CD8-positive, alpha-beta memory T cell (primary cell): ENCODE results near the gene COG3. TPM values are rescaled to one million over a fixed set of nuclear protein-coding genes. Genes with fewer than 3 reads are reported as not detected.

Experiments used
- CTCF ChIA-PET: fragments of 350-600 bp; sonication (Branson Sonifier 250); formaldehyde crosslinking; loops from one replicate; lab custom pipeline; 2021; ENCODE audit warnings: antibody characterized with exemption; lab: Charles Lee
- POLR2A ChIA-PET: fragments of 350-600 bp; sonication (Branson Sonifier 250); formaldehyde crosslinking; loops from one replicate; lab custom pipeline; 2021; ENCODE audit warnings: antibody characterized with exemption; lab: Charles Lee
- DNase-seq, 5 donors: peaks; one replicate each; pipeline versions ENCODE4 v3.0.0 to v3.0.0-alpha.2; 2020 to 2022; ENCODE audit warnings: mixed read lengths in 1 of 5
- H3K27ac ChIP-seq: one replicate; pipeline ENCODE4 v1.7.0; 2013; ENCODE audit warnings: low read depth, mild to moderate bottlenecking, low read length, moderate library complexity
- H3K27me3 ChIP-seq: 2 replicates; pipeline ENCODE4 v1.7.0; 2013; ENCODE audit warnings: low read length, mild to moderate bottlenecking; ENCODE audit not compliant: insufficient read depth, poor library complexity, severe bottlenecking
- H3K36me3 ChIP-seq: 2 replicates; pipeline ENCODE4 v1.7.0; 2013; ENCODE audit warnings: mild to moderate bottlenecking, low read length, moderate library complexity; ENCODE audit not compliant: insufficient read depth
- H3K4me1 ChIP-seq: 2 replicates; pipeline ENCODE4 v1.7.0; 2013; ENCODE audit warnings: mild to moderate bottlenecking, low read length, moderate library complexity; ENCODE audit not compliant: insufficient read depth
- H3K4me3 ChIP-seq: 2 replicates; pipeline ENCODE4 v1.7.0; 2013; ENCODE audit warnings: mild to moderate bottlenecking, low read length
- H3K9me3 ChIP-seq: 2 replicates; pipeline ENCODE4 v1.7.0; 2013; ENCODE audit warnings: mild to moderate bottlenecking, low read length
- H3K27ac Mint-ChIP-seq, 8 donors: one replicate each; pipeline ENCODE4 v1.8.0; 2020 to 2021; ENCODE audit warnings: mixed read lengths in 8 of 8, mild to moderate bottlenecking in 6 of 8, inconsistent platforms in 3 of 8, moderate library complexity in 3 of 8
- H3K27me3 Mint-ChIP-seq, 2 donors: one replicate each; pipeline ENCODE4 v1.8.0; 2020 to 2021; ENCODE audit warnings: mixed read lengths in 2 of 2, mild to moderate bottlenecking in 1 of 2, moderate library complexity in 1 of 2
- H3K36me3 Mint-ChIP-seq, 3 donors: one replicate each; pipeline ENCODE4 v1.8.0; 2020 to 2021; ENCODE audit warnings: mixed read lengths in 3 of 3, inconsistent platforms in 1 of 3, mild to moderate bottlenecking in 1 of 3
- H3K4me1 Mint-ChIP-seq, 3 donors: one replicate each; pipeline ENCODE4 v1.8.0; 2020 to 2021; ENCODE audit warnings: mixed read lengths in 3 of 3, inconsistent platforms in 1 of 3, mild to moderate bottlenecking in 1 of 3
- H3K4me3 Mint-ChIP-seq, 7 donors: one replicate each; pipeline ENCODE4 v1.8.0; 2020 to 2021; ENCODE audit warnings: mixed read lengths in 7 of 7, mild to moderate bottlenecking in 6 of 7, moderate library complexity in 4 of 7, inconsistent platforms in 2 of 7
- H3K9me3 Mint-ChIP-seq, 5 donors: one replicate each; pipeline ENCODE4 v1.8.0; 2020 to 2022; ENCODE audit warnings: mixed read lengths in 5 of 5, mild to moderate bottlenecking in 3 of 5, moderate library complexity in 2 of 5, inconsistent platforms in 1 of 5
- polyA plus RNA-seq: library from polyadenylated mRNA; unstranded; fragments of 300-500 nt; fragmentation: Illumina TruSeq; gene quantifications from one replicate; pipeline ENCODE4 v1.2.3, GENCODE V29; 2021
- total RNA-seq, 2 experiments: library from RNA; stranded (reverse); gene quantifications; one replicate each; pipeline ENCODE4 v1.2.3, GENCODE V29; 2021

Gene COG3
- total and polyA plus RNA-seq, 3 experiments from 2014 or later = 19.3 to 31.7 (median 20.2) TPM

DNA sequence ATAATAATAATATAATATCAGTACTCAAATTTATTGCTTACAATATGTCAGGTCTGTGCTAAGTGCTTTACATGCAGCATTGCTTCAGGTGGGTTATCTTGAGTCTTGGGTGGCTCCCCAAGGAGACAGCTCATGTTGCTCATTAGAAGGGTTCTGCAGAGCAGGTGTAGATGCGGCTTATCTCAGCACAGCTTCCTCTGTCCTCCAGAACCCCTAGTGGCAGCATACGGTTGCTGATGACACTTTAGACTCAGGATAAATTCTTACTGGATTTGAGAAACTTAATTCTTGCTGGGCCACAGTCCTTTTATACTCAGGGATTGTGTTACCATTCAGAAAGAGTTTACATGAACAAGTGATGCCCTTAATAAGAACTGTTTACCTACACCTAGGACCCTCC, 8.9 kb downstream of the COG3 start:
- H3K4me3 Mint-ChIP-seq = no peak overlapping the region
- Histone ChIP-seq H3K4me3 (no peak overlapping the region), H3K27me3 (no peaks in the 10 kb centered on the region), H3K27ac (no peak overlapping the region), H3K9me3 (no peaks in the 10 kb centered on the region), H3K36me3 (peaks cover 4% of the 10 kb centered on the region), H3K4me1 (peaks cover 17% of the 10 kb centered on the region)
- peak in 1 of 5 donors; percentile 25 for DNase-seq
- ChIA-PET POLR2A (no interaction called here), CTCF (interaction anchor here (0.9 to 1.4 kb wide), 3 partner anchors 9 to 79 kb away, joined by 3 to 5 read pairs (median 3); partner anchors contain the start of gene COG3)
- peaks cover 0 to 34% (median 6%) of the 10 kb centered on the region in 3 donors for H3K36me3 Mint-ChIP-seq
- peak overlapping the region in 4 of 8 donors; percentile 36 to 66 (median 53) for H3K27ac Mint-ChIP-seq
- H3K9me3 Mint-ChIP-seq = no peaks in the 10 kb centered on the region
- no peaks in the 10 kb centered on the region for H3K27me3 Mint-ChIP-seq
- peaks cover 50 to 73% (median 66%) of the 10 kb centered on the region in 3 donors for H3K4me1 Mint-ChIP-seq

- Mint-ChIP-seq H3K27me3 (no peaks in the 10 kb centered on the region), H3K4me3 (peak overlapping the region in 3 of 7 donors; percentile 6 to 59 (median 28)), H3K9me3 (no peaks in the 10 kb centered on the region), H3K27ac (peak overlapping the region in 4 of 8 donors; percentile 12 to 81 (median 51)), H3K36me3 (peaks cover 0 to 44% (median 6%) of the 10 kb centered on the region in 3 donors), H3K4me1 (peaks cover 42 to 70% (median 59%) of the 10 kb centered on the region in 3 donors)
- ChIA-PET CTCF (interaction anchor here (0.9 kb wide), 1 partner anchor 36 kb away, joined by 3 read pairs; no protein-coding TSS in a partner anchor), POLR2A (no interaction called here)
- peaks cover 14% of the 10 kb centered on the region for H3K4me1 ChIP-seq
- no peak for DNase-seq
- no peak overlapping the region for H3K27ac ChIP-seq
- H3K4me3 ChIP-seq = no peak overlapping the region
- H3K27me3 ChIP-seq = no peaks in the 10 kb centered on the region
- H3K36me3 ChIP-seq = peaks cover 8% of the 10 kb centered on the region
- H3K9me3 ChIP-seq = no peaks in the 10 kb centered on the region
These were observed 10.1 kb downstream of the COG3 start for GRCh38 chr13:45474584-45475454.

- H3K9me3 ChIP-seq = no peaks in the 10 kb centered on the region
- H3K4me3 ChIP-seq = no peak overlapping the region
- DNase-seq = no peak
- Mint-ChIP-seq H3K9me3 (no peaks in the 10 kb centered on the region), H3K27ac (peak overlapping the region in 3 of 8 donors; percentile 42 to 66 (median 46)), H3K27me3 (no peaks in the 10 kb centered on the region), H3K4me3 (no peak overlapping the region), H3K36me3 (peaks cover 0 to 72% (median 8%) of the 10 kb centered on the region in 3 donors), H3K4me1 (peaks cover 13 to 38% (median 25%) of the 10 kb centered on the region in 3 donors)
- ChIA-PET POLR2A (no interaction called here), CTCF (no interaction called here)
- H3K36me3 ChIP-seq = peaks cover 31% of the 10 kb centered on the region
- H3K27ac ChIP-seq = no peak overlapping the region
- peaks cover 3% of the 10 kb centered on the region for H3K4me1 ChIP-seq
- H3K27me3 ChIP-seq = no peaks in the 10 kb centered on the region
These were observed 14.9 kb downstream of the COG3 start for GRCh38 chr13:45479661-45480060.

GRCh38 chr13:45481688-45482087, 16.9 kb downstream of the COG3 start:
- Mint-ChIP-seq H3K36me3 (peaks cover 0 to 66% (median 13%) of the 10 kb centered on the region in 3 donors), H3K27me3 (no peaks in the 10 kb centered on the region), H3K9me3 (no peaks in the 10 kb centered on the region), H3K4me3 (no peak overlapping the region), H3K27ac (no peak overlapping the region), H3K4me1 (peaks cover 10 to 19% (median 18%) of the 10 kb centered on the region in 3 donors)
- Histone ChIP-seq H3K27ac (no peak overlapping the region), H3K36me3 (peaks cover 37% of the 10 kb centered on the region), H3K4me3 (no peak overlapping the region), H3K9me3 (no peaks in the 10 kb centered on the region), H3K27me3 (no peaks in the 10 kb centered on the region), H3K4me1 (no peaks in the 10 kb centered on the region)
- ChIA-PET POLR2A (no interaction called here), CTCF (interaction anchor here (1.5 kb wide), 1 partner anchor 29 kb away, joined by 4 read pairs; no protein-coding TSS in a partner anchor)
- no peak for DNase-seq

- Mint-ChIP-seq H3K4me3 (no peak overlapping the region), H3K27me3 (no peaks in the 10 kb centered on the region), H3K9me3 (no peaks in the 10 kb centered on the region), H3K36me3 (peaks cover 0 to 69% (median 20%) of the 10 kb centered on the region in 3 donors), H3K27ac (peak overlapping the region in 1 of 8 donors; percentile 36), H3K4me1 (peaks cover 10 to 24% (median 19%) of the 10 kb centered on the region in 3 donors)
- H3K4me3 ChIP-seq = no peak overlapping the region
- H3K9me3 ChIP-seq = no peaks in the 10 kb centered on the region
- no peak overlapping the region for H3K27ac ChIP-seq
- no peaks in the 10 kb centered on the region for H3K27me3 ChIP-seq
- no peaks in the 10 kb centered on the region for H3K4me1 ChIP-seq
- ChIA-PET CTCF (interaction anchor here (1.5 kb wide), 2 partner anchors 18 to 28 kb away, joined by 4 read pairs; partner anchors contain the start of gene COG3), POLR2A (no interaction called here)
- peaks cover 42% of the 10 kb centered on the region for H3K36me3 ChIP-seq
- DNase-seq = no peak
These were observed 17.9 kb downstream of the COG3 start for GRCh38 chr13:45482571-45483173.

GRCh38 chr13:45487604-45488003, 22.9 kb downstream of the COG3 start:
- Mint-ChIP-seq H3K9me3 (no peaks in the 10 kb centered on the region), H3K27me3 (no peaks in the 10 kb centered on the region), H3K4me1 (peaks cover 0 to 10% (median 4%) of the 10 kb centered on the region in 3 donors), H3K36me3 (peaks cover 0 to 62% (median 25%) of the 10 kb centered on the region in 3 donors), H3K4me3 (no peak overlapping the region), H3K27ac (peak overlapping the region in 4 of 8 donors; percentile 7 to 90 (median 37))
- Histone ChIP-seq H3K4me3 (no peak overlapping the region), H3K27ac (no peak overlapping the region), H3K9me3 (no peaks in the 10 kb centered on the region), H3K27me3 (no peaks in the 10 kb centered on the region), H3K36me3 (peaks cover 41% of the 10 kb centered on the region), H3K4me1 (no peaks in the 10 kb centered on the region)
- POLR2A ChIA-PET = no interaction called here
- DNase-seq = no peak
- CTCF ChIA-PET = no interaction called here

- H3K4me1 Mint-ChIP-seq = peaks cover 0 to 10% (median 4%) of the 10 kb centered on the region in 3 donors
- Histone ChIP-seq H3K27ac (no peak overlapping the region), H3K9me3 (no peaks in the 10 kb centered on the region), H3K36me3 (peaks cover 25% of the 10 kb centered on the region), H3K4me1 (no peaks in the 10 kb centered on the region), H3K4me3 (no peak overlapping the region), H3K27me3 (no peaks in the 10 kb centered on the region)
- no peak overlapping the region for H3K4me3 Mint-ChIP-seq
- DNase-seq = peak in 2 of 5 donors; percentile 18 to 25
- peak overlapping the region in 2 of 8 donors; percentile 50 to 61 for H3K27ac Mint-ChIP-seq
- POLR2A ChIA-PET = no interaction called here
- peaks cover 0 to 65% (median 22%) of the 10 kb centered on the region in 3 donors for H3K36me3 Mint-ChIP-seq
- CTCF ChIA-PET = interaction anchor here (1.0 kb wide), 3 partner anchors 76 to 443 kb away, joined by 3 to 5 read pairs (median 3); no protein-coding TSS in a partner anchor
- H3K9me3 Mint-ChIP-seq = no peaks in the 10 kb centered on the region
- no peaks in the 10 kb centered on the region for H3K27me3 Mint-ChIP-seq
These were observed 25.3 kb downstream of the COG3 start for GRCh38 chr13:45490068-45490467.
